Loucy (cell line): ENCODE results near the gene CAPN10.

Source experiments
- H2AFZ ChIP-seq: fragments of 200-600 bp; sonication (generic); 2 replicates; pipeline ENCODE4 v1.6.0; 2016; ENCODE audit warnings: antibody characterized with exemption, mild to moderate bottlenecking, low read length, moderate library complexity
- H3F3A ChIP-seq: fragments of 200-600 bp; 2 replicates; pipeline ENCODE4 v1.6.0; 2016; ENCODE audit warnings: antibody characterized with exemption, low read depth, mild to moderate bottlenecking
- H3K27me3 ChIP-seq: fragments of 200-600 bp; sonication (generic); 2 replicates; pipeline ENCODE4 v1.6.1; 2014; ENCODE audit warnings: low read length, mild to moderate bottlenecking; ENCODE audit not compliant: insufficient read depth, poor library complexity, severe bottlenecking
- H3K36me3 ChIP-seq: fragments of 200-600 bp; sonication (generic); 2 replicates; pipeline ENCODE4 v1.6.1; 2016; ENCODE audit warnings: low read length; ENCODE audit not compliant: insufficient read depth
- H3K4me1 ChIP-seq: fragments of 200-600 bp; sonication (generic); 2 replicates; pipeline ENCODE4 v1.5.1; 2014; ENCODE audit warnings: low read length, mild to moderate bottlenecking; ENCODE audit not compliant: insufficient read depth, poor library complexity, severe bottlenecking
- H3K4me2 ChIP-seq: fragments of 200-600 bp; sonication (generic); 2 replicates; pipeline ENCODE4 v1.6.0; 2014; ENCODE audit warnings: antibody characterized with exemption, low read length, low read depth, mild to moderate bottlenecking; ENCODE audit not compliant: poor library complexity, severe bottlenecking
- H3K4me3 ChIP-seq: fragments of 200-600 bp; sonication (generic); 2 replicates; pipeline ENCODE4 v1.5.1; 2014; ENCODE audit warnings: low read length, mild to moderate bottlenecking, mixed read lengths; ENCODE audit not compliant: poor library complexity, severe bottlenecking
- H3K79me2 ChIP-seq: fragments of 200-600 bp; sonication (generic); 2 replicates; pipeline ENCODE4 v1.6.1; 2014; ENCODE audit warnings: low read length; ENCODE audit not compliant: insufficient read depth
- H3K9ac ChIP-seq: fragments of 200-600 bp; sonication (generic); 2 replicates; pipeline ENCODE4 v1.6.0; 2014; ENCODE audit warnings: mild to moderate bottlenecking, low read depth, low read length, moderate library complexity; ENCODE audit not compliant: poor library complexity, severe bottlenecking
- H3K9me2 ChIP-seq: fragments of 200-600 bp; sonication (generic); replicated peaks from 2 replicates; pipeline ENCODE4 v1.6.1; 2016; ENCODE audit warnings: low read depth, low read length, mixed read lengths
- H3K9me3 ChIP-seq: fragments of 200-600 bp; sonication (generic); 2 replicates; pipeline ENCODE4 v1.6.1; 2014; ENCODE audit warnings: mild to moderate bottlenecking, antibody characterized with exemption, low read length, low read depth; ENCODE audit not compliant: insufficient read depth
- H4K20me1 ChIP-seq: fragments of 200-600 bp; sonication (generic); 2 replicates; pipeline ENCODE4 v1.6.0; 2014; ENCODE audit warnings: antibody characterized with exemption, low read length, mild to moderate bottlenecking; ENCODE audit not compliant: insufficient read depth, poor library complexity, severe bottlenecking
- CTCF ChIP-seq: fragments of 200-600 bp; sonication (generic); conservative IDR thresholded peaks from 2 replicates; pipeline ENCODE4 v1.5.1; 2014; ENCODE audit warnings: mild to moderate bottlenecking, antibody characterized with exemption, low read length
- EZH2phosphoT487 ChIP-seq: fragments of 200-600 bp; IDR thresholded peaks from 2 replicates; pipeline ENCODE4 v1.6.1; 2018; ENCODE audit warnings: antibody characterized with exemption, mild to moderate bottlenecking, moderate library complexity, borderline replicate concordance

The CAPN10 gene

GRCh38 chr2:240591784-240592183 lies 5.2 kb downstream of the CAPN10 start:
- Histone ChIP-seq H3K9me3 (no peaks in the 10 kb centered on the region), H3K4me1 (peaks cover 17% of the 10 kb centered on the region), H2AFZ (no peak overlapping the region), H3K9me2 (no peaks in the 10 kb centered on the region), H3F3A (no peaks in the 10 kb centered on the region), H3K4me2 (no peak overlapping the region), H3K27me3 (no peaks in the 10 kb centered on the region), H3K4me3 (no peak overlapping the region), H3K36me3 (peaks cover 3% of the 10 kb centered on the region; the same call in 1 of the 2 replicates), H3K9ac (no peak overlapping the region), H4K20me1 (peaks cover 42% of the 10 kb centered on the region), H3K79me2 (peaks cover 58% of the 10 kb centered on the region)
- TF ChIP-seq EZH2phosphoT487 (no peak), CTCF (no peak)

- no peak for TF ChIP-seq CTCF
- no peak for TF ChIP-seq EZH2phosphoT487
- H3K36me3 ChIP-seq = peaks cover 6% of the 10 kb centered on the region; the same call in 1 of the 2 replicates
- H3K9ac ChIP-seq = no peak overlapping the region
- H3K27me3 ChIP-seq = no peaks in the 10 kb centered on the region
- H2AFZ ChIP-seq = no peak overlapping the region
- no peaks in the 10 kb centered on the region for H3K9me2 ChIP-seq
- H4K20me1 ChIP-seq = peaks cover 29% of the 10 kb centered on the region
- H3K4me1 ChIP-seq = peaks cover 8% of the 10 kb centered on the region
- H3K4me2 ChIP-seq = no peak overlapping the region
- H3K4me3 ChIP-seq = no peak overlapping the region
- no peaks in the 10 kb centered on the region for H3F3A ChIP-seq
- no peaks in the 10 kb centered on the region for H3K9me3 ChIP-seq
- peaks cover 45% of the 10 kb centered on the region for H3K79me2 ChIP-seq
These were observed 6.6 kb downstream of the CAPN10 start for GRCh38 chr2:240593026-240593702.

- H3K9me2 ChIP-seq = no peaks in the 10 kb centered on the region
- peaks cover 25% of the 10 kb centered on the region for H4K20me1 ChIP-seq
- peaks cover 13% of the 10 kb centered on the region; the same call in 1 of the 2 replicates for H3K36me3 ChIP-seq
- H2AFZ ChIP-seq = no peak overlapping the region
- TF ChIP-seq CTCF = no peak
- no peak for TF ChIP-seq EZH2phosphoT487
- no peak overlapping the region for H3K4me3 ChIP-seq
- H3F3A ChIP-seq = no peaks in the 10 kb centered on the region
- no peaks in the 10 kb centered on the region for H3K9me3 ChIP-seq
- H3K9ac ChIP-seq = no peak overlapping the region
- H3K4me1 ChIP-seq = peaks cover 2% of the 10 kb centered on the region
- H3K27me3 ChIP-seq = no peaks in the 10 kb centered on the region
- H3K79me2 ChIP-seq = peaks cover 37% of the 10 kb centered on the region; the same call in 1 of the 2 replicates
- H3K4me2 ChIP-seq = no peak overlapping the region
These were observed 7.3 kb downstream of the CAPN10 start for GRCh38 chr2:240593703-240594451.
